ENCODE measurements around the gene RABL2A.

GRCh38 chr2:113679457-113679856 is 52.4 kb downstream of the RABL2A start:
- no peak for TF ChIP-seq CTCF (conservative IDR thresholded peaks at IDR 0.05 in 1 of 2, IDR thresholded peaks at IDR 0.05 in 1 of 2; ENCODE audit: extremely low read depth in 1 of 2, insufficient read depth in 1 of 2, low read depth in 1 of 2, low read length in 2 of 2)
- TF ChIP-seq EZH2 (IDR thresholded peaks at IDR 0.05; ENCODE audit: borderline replicate concordance, low read length) = no peak

Data from mammary epithelial cell (primary cell).